ENCODE measurements around the gene DSC3. TPM values are rescaled to one million over a fixed set of nuclear protein-coding genes. Genes with fewer than 3 reads are reported as not detected.
"Not testable (repeated sequence)": the region's sequence is repeated elsewhere in the genome, so short reads cannot be mapped to it uniquely, and the experiment has no call there.

The DSC3 gene
- total RNA-seq, 1 experiment from 2014 or later, result not detected

- Histone ChIP-seq H3K27ac (ENCODE audit: low read depth, low read length, poor library complexity, severe bottlenecking) (no peak overlapping the region), H3K4me1 (ENCODE audit: insufficient read depth, low read length, poor library complexity, severe bottlenecking) (no peaks in the 10 kb centered on the region), H3K36me3 (ENCODE audit: insufficient read depth, low read length, poor library complexity, severe bottlenecking) (no peaks in the 10 kb centered on the region), H3K4me3 (ENCODE audit: low read depth, low read length, poor library complexity, severe bottlenecking) (no peak overlapping the region), H3K27me3 (replicated peaks; ENCODE audit: insufficient read depth, low read depth, low read length, poor library complexity) (peaks cover 59% of the 10 kb centered on the region), H3K9me3 (ENCODE audit: low read depth, low read length, poor library complexity, severe bottlenecking) (no peaks in the 10 kb centered on the region)
- intact Hi-C loops (cut with micrococcal nuclease; ENCODE audit: unreplicated experiment), result no loop called here
- BruUV-seq (replicated peaks), result no TSS peak
- ChIA-PET POLR2A (ENCODE audit: low non-redundant PET) (no interaction called here), CTCF (no interaction called here)
- TF ChIP-seq CTCF (conservative IDR thresholded peaks at IDR 0.05; ENCODE audit: low read depth, low read length) (no peak), EZH2 (IDR thresholded peaks at IDR 0.05; ENCODE audit: borderline replicate concordance, low read depth, low read length, poor library complexity, severe bottlenecking) (no peak)
- no peak for DNase-seq (ENCODE audit: low spot score)
Observed at GRCh38 chr18:31040686-31041270, 1.8 kb downstream of the DSC3 start.

GRCh38 chr18:31039426-31039825 is 3.1 kb downstream of the DSC3 start:
- BruUV-seq (replicated peaks), result no TSS peak
- CTCF ChIA-PET, result no interaction called here
- TF ChIP-seq EZH2 (IDR thresholded peaks at IDR 0.05; ENCODE audit: borderline replicate concordance, low read depth, low read length, poor library complexity, severe bottlenecking) (no peak), CTCF (conservative IDR thresholded peaks at IDR 0.05; ENCODE audit: low read depth, low read length) (no peak)
- Histone ChIP-seq H3K27me3 (replicated peaks; ENCODE audit: insufficient read depth, low read depth, low read length, poor library complexity) (peaks cover 59% of the 10 kb centered on the region), H3K9me3 (ENCODE audit: low read depth, low read length, poor library complexity, severe bottlenecking) (no peaks in the 10 kb centered on the region), H3K4me1 (ENCODE audit: insufficient read depth, low read length, poor library complexity, severe bottlenecking) (no peaks in the 10 kb centered on the region), H3K4me3 (ENCODE audit: low read depth, low read length, poor library complexity, severe bottlenecking) (no peak overlapping the region), H3K36me3 (ENCODE audit: insufficient read depth, low read length, poor library complexity, severe bottlenecking) (no peaks in the 10 kb centered on the region), H3K27ac (ENCODE audit: low read depth, low read length, poor library complexity, severe bottlenecking) (no peak overlapping the region)
- intact Hi-C loops (cut with micrococcal nuclease; ENCODE audit: unreplicated experiment), result no loop called here
- POLR2A ChIA-PET (ENCODE audit: low non-redundant PET), result no interaction called here
- no peak for DNase-seq (ENCODE audit: low spot score)

- H3K27ac ChIP-seq (ENCODE audit: low read depth, low read length, poor library complexity, severe bottlenecking); BruUV-seq (replicated peaks); H3K9me3 ChIP-seq (ENCODE audit: low read depth, low read length, poor library complexity, severe bottlenecking); intact Hi-C loops (cut with micrococcal nuclease; ENCODE audit: unreplicated experiment); H3K36me3 ChIP-seq (ENCODE audit: insufficient read depth, low read length, poor library complexity, severe bottlenecking); POLR2A ChIA-PET (ENCODE audit: low non-redundant PET); CTCF ChIA-PET; H3K4me1 ChIP-seq (ENCODE audit: insufficient read depth, low read length, poor library complexity, severe bottlenecking); H3K4me3 ChIP-seq (ENCODE audit: low read depth, low read length, poor library complexity, severe bottlenecking); DNase-seq (ENCODE audit: low spot score): not testable (repeated sequence)
- H3K27me3 ChIP-seq (replicated peaks; ENCODE audit: insufficient read depth, low read depth, low read length, poor library complexity), result peaks cover 42% of the 10 kb centered on the region
Observed at GRCh38 chr18:31037686-31038085, 4.9 kb downstream of the DSC3 start.

GRCh38 chr18:31034541-31034940 is 8.0 kb downstream of the DSC3 start:
- Histone ChIP-seq H3K4me3 (ENCODE audit: low read depth, low read length, poor library complexity, severe bottlenecking) (no peak overlapping the region), H3K4me1 (ENCODE audit: insufficient read depth, low read length, poor library complexity, severe bottlenecking) (no peaks in the 10 kb centered on the region), H3K9me3 (ENCODE audit: low read depth, low read length, poor library complexity, severe bottlenecking) (no peaks in the 10 kb centered on the region), H3K27ac (ENCODE audit: low read depth, low read length, poor library complexity, severe bottlenecking) (no peak overlapping the region), H3K36me3 (ENCODE audit: insufficient read depth, low read length, poor library complexity, severe bottlenecking) (no peaks in the 10 kb centered on the region), H3K27me3 (replicated peaks; ENCODE audit: insufficient read depth, low read depth, low read length, poor library complexity) (peaks cover 11% of the 10 kb centered on the region)
- no peak for DNase-seq (ENCODE audit: low spot score)
- BruUV-seq (replicated peaks), result no TSS peak
- no peak for TF ChIP-seq CTCF (conservative IDR thresholded peaks at IDR 0.05; ENCODE audit: low read depth, low read length)
- no peak for TF ChIP-seq EZH2 (IDR thresholded peaks at IDR 0.05; ENCODE audit: borderline replicate concordance, low read depth, low read length, poor library complexity, severe bottlenecking)
- intact Hi-C loops (cut with micrococcal nuclease; ENCODE audit: unreplicated experiment), result no loop called here
- POLR2A ChIA-PET (ENCODE audit: low non-redundant PET), result no interaction called here
- CTCF ChIA-PET, result no interaction called here

Measured in A673 (cell line).